Hematopoietic multipotent progenitor cell treated with erythropoietin and hydrocortisone succinate and interleukin-3 and kit ligand, for 6 days (in vitro differentiated cells): ENCODE measurements around the gene DIP2B.

Source experiments
- DNase-seq: peaks from one replicate; pipeline ENCODE4 v3.0.0-alpha.2; 2015

DIP2B gene

GRCh38 chr12:50778663-50779590, 274.1 kb downstream of the DIP2B start:
- DNase-seq: no peak

GRCh38 chr12:50780013-50780412, 275.2 kb downstream of the DIP2B start:
- no peak for DNase-seq

GRCh38 chr12:50784501-50784900, 279.7 kb downstream of the DIP2B start:
- DNase-seq: no peak

GRCh38 chr12:50785406-50786001, 280.7 kb downstream of the DIP2B start:
- no peak for DNase-seq

- no peak for DNase-seq
Observed at GRCh38 chr12:50786498-50787231, 281.9 kb downstream of the DIP2B start.

- DNase-seq: no peak
Observed at GRCh38 chr12:50787618-50788017, 282.8 kb downstream of the DIP2B start.

- no peak for DNase-seq
Observed at GRCh38 chr12:50788561-50788960, 283.8 kb downstream of the DIP2B start.

- no peak for DNase-seq
Observed at GRCh38 chr12:50790081-50790480, 285.3 kb downstream of the DIP2B start.
